Testis (tissue), 3 donors: Measurements from ENCODE around the gene PDE7B. TPM values are rescaled to one million over a fixed set of nuclear protein-coding genes. Genes with fewer than 3 reads are reported as not detected.

Experiments
- DNase-seq: peaks from one replicate; pipeline ENCODE4 v3.0.0-alpha.2; 2019
- H3K27ac ChIP-seq, 2 donors: fragments of 200-600 bp; sonication (generic); one replicate each; pipeline ENCODE4 v1.5.1; 2019
- H3K27me3 ChIP-seq: fragments of 200-600 bp; sonication (generic); one replicate; pipeline ENCODE4 v1.5.1; 2019
- H3K36me3 ChIP-seq: fragments of 200-600 bp; sonication (generic); one replicate; pipeline ENCODE4 v1.5.1; 2017; ENCODE audit warnings: low read depth; ENCODE audit errors: missing control alignments
- H3K4me1 ChIP-seq: fragments of 200-600 bp; sonication (generic); one replicate; pipeline ENCODE4 v1.5.1; 2019
- H3K4me3 ChIP-seq, 2 donors: fragments of 200-600 bp; sonication (generic); one replicate each; pipeline ENCODE4 v1.5.1; 2017 to 2019
- H3K9me3 ChIP-seq: fragments of 200-600 bp; sonication (generic); one replicate; pipeline ENCODE4 v1.5.1; 2017
- CTCF ChIP-seq, 3 experiments: fragments of 450-650 bp in 2 of 3; fragments of 200-600 bp in 1 of 3; sonication (generic) in 1 of 3; IDR thresholded peaks; one replicate each; pipeline ENCODE4 v1.5.1; 2016 to 2019; ENCODE audit warnings: antibody characterized with exemption in 3 of 3, mild to moderate bottlenecking in 2 of 3, moderate library complexity in 1 of 3
- POLR2A ChIP-seq: fragments of 450-650 bp; IDR thresholded peaks from one replicate; pipeline ENCODE4 v1.6.1; 2017; ENCODE audit warnings: antibody characterized with exemption, mild to moderate bottlenecking, moderate library complexity
- WGBS, 2 donors: methylation state at CpG; one replicate each; pipeline ENCODE4 v1.1.5; 2018; 5-methylcytosine and 5-hydroxymethylcytosine counted together
- intact Hi-C: fragments of 100-400 bp; cut with DNase I; formaldehyde crosslinking; loops from one replicate; pipeline ENCODE4 v1.15.1; 2023; ENCODE audit warnings: low total_unique reads
- polyA plus RNA-seq: library from polyadenylated mRNA; stranded (reverse); fragments of 350-450 nt; fragmentation: Illumina TruSeq; extraction: RNeasy Lipid Tissue Mini Kit (QIAGEN cat#74804); gene quantifications from one replicate; pipeline ENCODE4 v1.2.3, GENCODE V29; 2014; ENCODE audit warnings: low read depth, low replicate concordance; ENCODE audit not compliant: insufficient read depth
- total RNA-seq, 2 donors: library from RNA; depleted of rRNA; stranded (reverse); fragments of >200 nt; gene quantifications; one replicate each; pipeline ENCODE4 v1.2.3, GENCODE V29; 2016

Gene PDE7B
- total and polyA plus RNA-seq, 3 donors from 2014 or later = 3.7 to 6.9 (median 4.4) TPM

- DNase-seq = no peak
- H3K9me3 ChIP-seq = no peaks in the 10 kb centered on the region
- no peak overlapping the region for H3K4me3 ChIP-seq
- no peaks in the 10 kb centered on the region for H3K27me3 ChIP-seq
- H3K36me3 ChIP-seq = no peaks in the 10 kb centered on the region
- TF ChIP-seq CTCF (IDR thresholded peaks at IDR 0.05) = no peak
- TF ChIP-seq POLR2A = no peak
- WGBS, 2 donors = 85 to 95% methylated on average over 2 of the region's 2 CpGs
- no peaks in the 10 kb centered on the region for H3K4me1 ChIP-seq
- intact Hi-C loops = no loop called here
- H3K27ac ChIP-seq = no peak overlapping the region
These were observed 141.2 kb downstream of the PDE7B start for GRCh38 chr6:135992739-135993138.

- no peaks in the 10 kb centered on the region for H3K36me3 ChIP-seq
- H3K4me3 ChIP-seq = no peak overlapping the region
- TF ChIP-seq POLR2A (no peak), CTCF (IDR thresholded peaks at IDR 0.05) (no peak)
- intact Hi-C loops = no loop called here
- no peak for DNase-seq
- whole genome bisulfite sequencing, 2 donors = 82 to 88% methylated on average over 3 of the region's 3 CpGs
- H3K9me3 ChIP-seq = no peaks in the 10 kb centered on the region
- no peaks in the 10 kb centered on the region for H3K4me1 ChIP-seq
- no peak overlapping the region for H3K27ac ChIP-seq
- no peaks in the 10 kb centered on the region for H3K27me3 ChIP-seq
These were observed 141.9 kb downstream of the PDE7B start for GRCh38 chr6:135993361-135993760.

- H3K4me3 ChIP-seq = no peak overlapping the region
- TF ChIP-seq POLR2A (no peak), CTCF (IDR thresholded peaks at IDR 0.05) (no peak)
- no peaks in the 10 kb centered on the region for H3K4me1 ChIP-seq
- no peaks in the 10 kb centered on the region for H3K27me3 ChIP-seq
- no peak overlapping the region for H3K27ac ChIP-seq
- no peak for DNase-seq
- 66 to 71% methylated on average over 5 of the region's 5 CpGs for WGBS, 2 donors
- intact Hi-C loops = no loop called here
- no peaks in the 10 kb centered on the region for H3K36me3 ChIP-seq
- H3K9me3 ChIP-seq = no peaks in the 10 kb centered on the region
These were observed 143.5 kb downstream of the PDE7B start for GRCh38 chr6:135994857-135995544.

- Histone ChIP-seq H3K27ac (no peak overlapping the region), H3K4me1 (no peaks in the 10 kb centered on the region), H3K4me3 (no peak overlapping the region), H3K36me3 (no peaks in the 10 kb centered on the region), H3K27me3 (no peaks in the 10 kb centered on the region), H3K9me3 (no peaks in the 10 kb centered on the region)
- DNase-seq = no peak
- intact Hi-C loops = no loop called here
- TF ChIP-seq CTCF (IDR thresholded peaks at IDR 0.05) (no peak), POLR2A (no peak)
- 42 to 73% methylated on average over 3 of the region's 3 CpGs for WGBS, 2 donors
These were observed 144.0 kb downstream of the PDE7B start for GRCh38 chr6:135995545-135995898.

- intact Hi-C loops = no loop called here
- H3K36me3 ChIP-seq = no peaks in the 10 kb centered on the region
- no peak overlapping the region for H3K4me3 ChIP-seq
- H3K9me3 ChIP-seq = no peaks in the 10 kb centered on the region
- no peak overlapping the region for H3K27ac ChIP-seq
- WGBS, 2 donors = 98% methylated on average over 2 of the region's 2 CpGs
- DNase-seq = no peak
- no peaks in the 10 kb centered on the region for H3K4me1 ChIP-seq
- no peaks in the 10 kb centered on the region for H3K27me3 ChIP-seq
- no peak for TF ChIP-seq CTCF (IDR thresholded peaks at IDR 0.05)
- no peak for TF ChIP-seq POLR2A
These were observed 145.2 kb downstream of the PDE7B start for GRCh38 chr6:135996668-135997067.
